Endothelial cell of umbilical vein (primary cell): ENCODE data around the gene CSNK1D. TPM values are rescaled to one million over a fixed set of nuclear protein-coding genes. Genes with fewer than 3 reads are reported as not detected.

Experiments used
- BruUV-seq: library from RNA; stranded (reverse); fragments of 400-500 nt; replicated peaks from 2 replicates; lab custom pipeline; 2021; lab: Mats Ljungman, UMichigan
- CTCF ChIA-PET: fragments of 300-600, 350-600 bp; sonication (Branson Sonifier 250); formaldehyde crosslinking; loops from one replicate; lab custom pipeline; 2021; ENCODE audit warnings: antibody characterized with exemption, inconsistent platforms; lab: Charles Lee
- POLR2A ChIA-PET: fragments of 300-600, 350-600 bp; sonication (Branson Sonifier 250); formaldehyde crosslinking; loops from one replicate; lab custom pipeline; 2021; ENCODE audit warnings: antibody characterized with exemption, inconsistent platforms; lab: Charles Lee
- DNase-seq: peaks from one replicate; pipeline ENCODE4 v3.0.0-alpha.2; 2011; ENCODE audit warnings: low read depth, low spot score
- FAIRE-seq: peaks from 2 replicates; lab custom pipeline; 2011; peaks lifted over from hg19 to GRCh38; lab: Jason Lieb, UNC
- H2AFZ ChIP-seq: 2 replicates; pipeline ENCODE4 v1.6.0; 2012; ENCODE audit warnings: low read depth, low read length, control low read depth, inconsistent platforms
- H3K27ac ChIP-seq: 2 replicates; pipeline ENCODE4 v1.5.1; 2011; ENCODE audit warnings: low read depth, mild to moderate bottlenecking, control low read depth, low read length, moderate library complexity; ENCODE audit not compliant: insufficient read depth
- H3K27me3 ChIP-seq, 2 experiments: 2 replicates each; pipeline versions ENCODE4 v1.6.0 to v1.6.1; 2011; ENCODE audit warnings: low read length in 2 of 2, mixed read lengths in 1 of 2; ENCODE audit not compliant: control insufficient read depth in 2 of 2, insufficient read depth in 2 of 2
- H3K36me3 ChIP-seq, 2 experiments: 2 replicates in 1 of 2; 3 replicates in 1 of 2; pipeline ENCODE4 v1.5.1; 2011; ENCODE audit warnings: low read length in 2 of 2, mild to moderate bottlenecking in 1 of 2, moderate library complexity in 1 of 2; ENCODE audit not compliant: control insufficient read depth in 2 of 2, insufficient read depth in 2 of 2; ENCODE audit errors: extremely low read depth in 1 of 2
- H3K4me1 ChIP-seq: 3 replicates; pipeline ENCODE4 v1.5.1; 2011; ENCODE audit warnings: mild to moderate bottlenecking, low read length; ENCODE audit not compliant: control insufficient read depth, insufficient read depth; ENCODE audit errors: extremely low read depth
- H3K4me2 ChIP-seq: 2 replicates; pipeline ENCODE4 v1.6.1; 2011; ENCODE audit warnings: low read length, control low read depth, mixed read lengths; ENCODE audit not compliant: insufficient read depth
- H3K4me3 ChIP-seq, 3 experiments: fragments of 200-600 bp in 1 of 3; sonication (generic), shearing (Covaris generic) in 1 of 3; replicated peaks in 1 of 3; 2 replicates each; pipeline ENCODE4 v1.5.1; 2011 to 2016; ENCODE audit warnings: control low read depth in 3 of 3, low read length in 3 of 3, mild to moderate bottlenecking in 2 of 3, inconsistent platforms in 1 of 3, low read depth in 1 of 3, moderate library complexity in 1 of 3; ENCODE audit not compliant: insufficient read depth in 1 of 3
- H3K79me2 ChIP-seq: 2 replicates; pipeline ENCODE4 v1.6.0; 2012; ENCODE audit warnings: low read length, inconsistent platforms; ENCODE audit not compliant: control insufficient read depth, insufficient read depth
- H3K9ac ChIP-seq: replicated peaks from 2 replicates; pipeline ENCODE3; 2011; ENCODE audit warnings: low read length, control low read depth; ENCODE audit not compliant: insufficient read depth; ENCODE audit errors: extremely low read depth
- H3K9me1 ChIP-seq: replicated peaks from 3 replicates; pipeline ENCODE4 v1.6.0; 2011; ENCODE audit warnings: mild to moderate bottlenecking, low read length; ENCODE audit not compliant: control insufficient read depth, insufficient read depth; ENCODE audit errors: extremely low read depth
- H3K9me3 ChIP-seq: replicated peaks from 2 replicates; pipeline ENCODE4 v1.5.1; 2012; ENCODE audit warnings: low read length, inconsistent platforms; ENCODE audit not compliant: control insufficient read depth, insufficient read depth
- H4K20me1 ChIP-seq: replicated peaks from 2 replicates; pipeline ENCODE3; 2011; ENCODE audit warnings: mild to moderate bottlenecking, low read length; ENCODE audit not compliant: control insufficient read depth, insufficient read depth; ENCODE audit errors: extremely low read depth
- CTCF ChIP-seq, 2 donors: IDR thresholded peaks; 1 replicate in 1 of 2; 2 replicates in 1 of 2; pipeline ENCODE4 v1.5.1; 2011; ENCODE audit warnings: low read length in 2 of 2, mild to moderate bottlenecking in 2 of 2, moderate library complexity in 2 of 2, control low read depth in 1 of 2, inconsistent platforms in 1 of 2, low read depth in 1 of 2; ENCODE audit not compliant: insufficient read depth in 1 of 2; ENCODE audit errors: extremely low read depth in 1 of 2
- EZH2 ChIP-seq: IDR thresholded peaks from 2 replicates; pipeline ENCODE4 v1.6.1; 2012; ENCODE audit warnings: borderline replicate concordance, low read depth, mild to moderate bottlenecking, moderate library complexity, low read length, inconsistent platforms; ENCODE audit not compliant: severe bottlenecking
- FOS ChIP-seq: IDR thresholded peaks from 2 replicates; pipeline ENCODE4 v1.6.1; 2011; ENCODE audit warnings: mild to moderate bottlenecking, low read length, moderate library complexity, borderline replicate concordance; ENCODE audit not compliant: insufficient read depth
- JUN ChIP-seq: IDR thresholded peaks from 2 replicates; pipeline ENCODE4 v1.6.1; 2011; ENCODE audit warnings: borderline replicate concordance, low read depth; ENCODE audit not compliant: insufficient read length, insufficient read depth
- MAX ChIP-seq: IDR thresholded peaks from 2 replicates; pipeline ENCODE4 v1.6.1; 2011; ENCODE audit not compliant: insufficient read depth, insufficient read length
- MYC ChIP-seq: IDR thresholded peaks from one replicate; pipeline ENCODE4 v1.6.1; 2011; ENCODE audit warnings: mild to moderate bottlenecking, low read depth, low read length
- dilution Hi-C: fragments of 300-500 bp; cut with MboI; formaldehyde crosslinking; loops from one replicate; pipeline ENCODE4 v1.15.0; 2019; ENCODE audit warnings: low sequenced_read_pairs; ENCODE audit not compliant: extremely low pct_ligation_motif_present
- intact Hi-C: fragments of 100-400 bp; cut with micrococcal nuclease; formaldehyde crosslinking; loops from one replicate; pipeline ENCODE4 v1.10.0; 2022
- polyA plus RNA-seq, 4 experiments: library from polyadenylated mRNA; depleted of rRNA in 3 of 4; stranded (reverse) in 3 of 4; unstranded in 1 of 4; fragments of >200 nt; gene quantifications; 2 replicates each; pipeline versions ENCODE4 v1.2.1 to v1.2.3, GENCODE V29; 2011 to 2012; ENCODE audit warnings: missing spikeins in 1 of 4
- total RNA-seq: library from RNA; stranded (reverse); gene quantifications from 2 replicates; pipeline ENCODE4 v1.2.3, GENCODE V29; 2021

CSNK1D gene
- total and polyA plus RNA-seq, 2 donors (not counting 3 experiments of a cell fraction or from before 2014, with no cell fraction given), result 127 to 155 TPM

GRCh38 chr17:82318169-82318498 is 44.6 kb upstream of the CSNK1D start:
- H3K4me3 ChIP-seq, result no peak overlapping the region
- TF ChIP-seq EZH2 (no peak), CTCF (IDR thresholded peaks at IDR 0.05; ENCODE audit: extremely low read depth in 1 of 2, insufficient read depth in 1 of 2, low read depth in 1 of 2, low read length in 2 of 2) (no peak), FOS (no peak), MYC (no peak), JUN (no peak), MAX (no peak)
- intact Hi-C loops, result no loop called here
- BruUV-seq, result no TSS peak
- no peaks in the 10 kb centered on the region for H3K36me3 ChIP-seq
- CTCF ChIA-PET, result interaction anchor here (1.5 kb wide), 1 partner anchor 12 kb away, joined by 6 read pairs; no protein-coding TSS in a partner anchor
- no peak overlapping the region for H3K9ac ChIP-seq
- FAIRE-seq (no peak), DNase-seq (no peak)
- no peaks in the 10 kb centered on the region for H3K9me1 ChIP-seq
- H3K27ac ChIP-seq, result no peak overlapping the region
- peaks cover 0 to 3% of the 10 kb centered on the region in 2 experiments for H3K27me3 ChIP-seq
- no peak overlapping the region for H2AFZ ChIP-seq
- dilution Hi-C loops, result no loop called here
- H4K20me1 ChIP-seq, result no peaks in the 10 kb centered on the region
- H3K79me2 ChIP-seq, result no peaks in the 10 kb centered on the region
- no peak overlapping the region for H3K4me2 ChIP-seq
- POLR2A ChIA-PET, result no interaction called here
- H3K4me1 ChIP-seq, result no peaks in the 10 kb centered on the region
- H3K9me3 ChIP-seq, result no peaks in the 10 kb centered on the region
